Fibroblast of pulmonary artery (primary cell): ENCODE measurements around the gene DNAH9.

Experiments
- DNase-seq: peaks from one replicate; pipeline ENCODE4 v3.0.0-alpha.2; 2010; ENCODE audit warnings: low read depth
- H3K4me3 ChIP-seq: replicated peaks from 2 replicates; pipeline ENCODE4 v1.5.1; 2011; ENCODE audit warnings: low read depth, mild to moderate bottlenecking, control low read depth, low read length, moderate library complexity
- TF ChIP-seq, protein P1 (sequence below): IDR thresholded peaks from 2 replicates; pipeline ENCODE4 v1.5.1; 2011; ENCODE audit warnings: mild to moderate bottlenecking, control low read depth, low read length, inconsistent platforms; ENCODE audit errors: missing control alignments

Gene DNAH9

GRCh38 chr17:11768981-11769380, 170.7 kb downstream of the DNAH9 start:
- no peak for DNase-seq
- H3K4me3 ChIP-seq = no peak overlapping the region
- TF ChIP-seq, protein P1, sequence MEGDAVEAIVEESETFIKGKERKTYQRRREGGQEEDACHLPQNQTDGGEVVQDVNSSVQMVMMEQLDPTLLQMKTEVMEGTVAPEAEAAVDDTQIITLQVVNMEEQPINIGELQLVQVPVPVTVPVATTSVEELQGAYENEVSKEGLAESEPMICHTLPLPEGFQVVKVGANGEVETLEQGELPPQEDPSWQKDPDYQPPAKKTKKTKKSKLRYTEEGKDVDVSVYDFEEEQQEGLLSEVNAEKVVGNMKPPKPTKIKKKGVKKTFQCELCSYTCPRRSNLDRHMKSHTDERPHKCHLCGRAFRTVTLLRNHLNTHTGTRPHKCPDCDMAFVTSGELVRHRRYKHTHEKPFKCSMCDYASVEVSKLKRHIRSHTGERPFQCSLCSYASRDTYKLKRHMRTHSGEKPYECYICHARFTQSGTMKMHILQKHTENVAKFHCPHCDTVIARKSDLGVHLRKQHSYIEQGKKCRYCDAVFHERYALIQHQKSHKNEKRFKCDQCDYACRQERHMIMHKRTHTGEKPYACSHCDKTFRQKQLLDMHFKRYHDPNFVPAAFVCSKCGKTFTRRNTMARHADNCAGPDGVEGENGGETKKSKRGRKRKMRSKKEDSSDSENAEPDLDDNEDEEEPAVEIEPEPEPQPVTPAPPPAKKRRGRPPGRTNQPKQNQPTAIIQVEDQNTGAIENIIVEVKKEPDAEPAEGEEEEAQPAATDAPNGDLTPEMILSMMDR = no peak

DNA sequence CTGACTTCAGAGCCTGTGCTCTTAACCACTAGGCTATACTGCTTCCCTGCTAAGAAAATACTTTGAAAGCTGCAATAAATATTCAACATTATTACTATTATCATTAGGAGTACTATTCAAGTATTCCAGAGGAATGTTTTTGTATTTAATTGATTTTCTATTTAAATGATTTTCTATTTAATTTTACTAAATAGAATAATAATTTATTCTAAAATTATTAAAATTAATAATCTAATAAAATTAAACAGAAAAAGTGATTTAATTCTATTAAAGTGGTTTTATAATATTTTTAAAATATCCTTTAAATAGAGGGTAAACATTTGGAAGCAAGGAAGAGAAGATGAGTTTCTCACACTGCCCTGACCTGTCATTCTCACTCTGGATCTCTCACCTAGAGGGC, 173.8 kb downstream of the DNAH9 start:
- no peak for DNase-seq
- TF ChIP-seq, protein P1 = no peak

GRCh38 chr17:11779892-11780291, 181.6 kb downstream of the DNAH9 start:
- TF ChIP-seq, protein P1 = no peak
- H3K4me3 ChIP-seq = no peak overlapping the region
- no peak for DNase-seq

More for the DNA sequence above, 173.8 kb downstream of the DNAH9 start:
- no peak overlapping the region for H3K4me3 ChIP-seq

DNA sequence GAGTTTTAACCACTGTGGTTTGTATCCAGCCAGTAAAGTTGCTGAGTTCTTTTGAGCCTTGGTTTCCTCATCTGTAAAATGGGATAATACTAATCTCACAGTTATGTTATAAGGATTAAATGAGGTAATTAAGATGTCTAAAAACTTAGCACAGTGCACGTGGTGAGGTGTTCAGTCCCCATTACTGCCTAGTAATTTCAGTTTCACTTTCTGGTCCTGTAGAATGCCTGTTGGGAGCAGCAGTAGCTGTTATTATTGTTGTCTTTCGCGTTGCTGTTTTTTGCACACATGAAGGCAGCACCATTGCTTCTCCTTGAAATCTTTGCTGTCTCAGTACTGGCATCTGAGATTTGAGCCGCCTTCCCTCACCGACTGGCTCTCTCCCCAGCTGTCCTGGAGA, 182.4 kb downstream of the DNAH9 start:
- no peak for DNase-seq
- no peak overlapping the region for H3K4me3 ChIP-seq
- TF ChIP-seq, protein P1 = no peak

DNA sequence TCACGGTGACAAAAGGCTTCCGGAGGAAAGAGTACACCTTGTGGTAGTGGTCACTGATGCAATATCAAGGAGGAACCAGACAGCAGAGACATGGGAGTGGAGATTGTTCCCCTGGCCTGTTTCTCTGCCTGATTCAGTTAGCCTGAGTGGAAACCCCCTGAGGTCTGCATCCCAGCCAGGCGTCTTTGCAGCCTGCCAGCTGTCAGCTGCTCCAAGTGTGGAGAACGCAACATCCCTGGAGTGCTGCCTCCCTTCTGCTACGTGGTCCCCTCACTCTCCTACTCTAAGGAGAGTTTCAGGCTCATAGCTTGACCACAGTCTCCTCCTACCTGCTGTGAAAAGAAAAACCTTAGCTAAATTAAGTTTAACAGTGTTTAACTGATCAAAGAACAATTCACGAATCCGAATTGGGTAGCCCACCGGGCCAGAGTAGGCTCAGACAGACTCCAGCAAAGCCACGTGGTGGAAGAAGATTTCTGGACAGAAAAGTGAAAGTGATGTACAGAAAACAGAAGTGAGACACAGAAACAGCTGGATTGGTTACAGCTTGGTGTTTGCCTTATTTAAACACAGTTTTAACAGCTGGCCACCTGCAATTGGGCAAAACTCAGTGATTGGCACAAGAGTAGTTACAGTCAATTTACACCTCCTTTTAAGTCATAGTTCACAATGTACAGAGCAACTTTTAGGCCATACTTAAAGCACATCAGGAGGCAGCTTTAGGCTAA, 188.6 kb downstream of the DNAH9 start:
- DNase-seq = no peak
- TF ChIP-seq, protein P1 = no peak
- no peak overlapping the region for H3K4me3 ChIP-seq

DNA sequence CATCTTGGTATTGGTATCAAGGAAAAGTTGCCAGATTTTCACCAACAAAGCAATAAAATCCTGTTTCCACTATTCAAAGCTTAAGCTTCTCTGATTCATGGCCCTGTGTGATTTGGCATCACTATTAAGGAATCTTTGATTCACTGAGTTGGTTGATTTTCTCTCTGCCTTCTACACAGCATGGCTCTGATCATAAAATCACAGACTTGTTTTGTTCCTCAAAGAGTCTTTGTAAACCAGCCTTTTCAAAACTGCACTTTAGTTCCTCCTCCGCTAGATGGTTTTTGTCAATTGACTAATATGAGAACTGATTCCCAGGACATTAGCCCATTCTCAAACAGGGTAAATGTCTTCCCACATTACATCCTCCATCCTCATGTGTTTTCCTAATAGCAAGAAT, 197.6 kb downstream of the DNAH9 start:
- TF ChIP-seq, protein P1 = no peak
- no peak for DNase-seq
- no peak overlapping the region for H3K4me3 ChIP-seq

DNA sequence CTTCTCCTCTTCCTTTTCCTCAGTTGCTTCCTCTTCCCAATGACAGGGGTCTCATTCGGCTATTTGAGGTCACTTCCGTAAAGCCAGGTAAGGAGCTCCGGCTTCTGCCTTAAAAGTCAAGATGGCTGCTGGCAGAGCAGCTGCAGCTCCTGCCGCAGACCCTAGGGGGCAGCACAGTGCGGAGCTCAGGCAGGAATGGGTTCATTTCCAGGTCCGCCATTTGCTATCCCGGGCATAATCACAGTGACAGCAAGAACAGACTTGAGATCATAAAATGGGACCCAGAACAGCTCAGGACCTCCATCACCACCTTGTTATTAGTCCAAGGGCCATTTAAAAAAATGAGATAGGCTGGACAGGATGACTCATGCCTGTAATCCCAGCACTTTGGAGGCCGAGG, 199.5 kb downstream of the DNAH9 start:
- no peak for DNase-seq
- no peak overlapping the region for H3K4me3 ChIP-seq
- TF ChIP-seq, protein P1 = no peak
